VCaP (cell line): ENCODE data around the gene SCN2A.
"Not testable (repeated sequence)": the region's sequence is repeated elsewhere in the genome, so short reads cannot be mapped to it uniquely, and the experiment has no call there.

Source experiments
- H3K27ac ChIP-seq: fragments of 450-650 bp; 2 replicates; pipeline ENCODE4 v1.5.1; 2017
- CTCF ChIP-seq: fragments of 450-650 bp; conservative IDR thresholded peaks from 2 replicates; pipeline ENCODE4 v1.5.1; 2017; ENCODE audit warnings: mild to moderate bottlenecking, moderate library complexity

The SCN2A gene

GRCh38 chr2:165251366-165251765 is 12.2 kb downstream of the SCN2A start:
- no peak for TF ChIP-seq CTCF
- no peak overlapping the region for H3K27ac ChIP-seq

- TF ChIP-seq CTCF = no peak
Observed at GRCh38 chr2:165253178-165253577, 14.0 kb downstream of the SCN2A start.

DNA sequence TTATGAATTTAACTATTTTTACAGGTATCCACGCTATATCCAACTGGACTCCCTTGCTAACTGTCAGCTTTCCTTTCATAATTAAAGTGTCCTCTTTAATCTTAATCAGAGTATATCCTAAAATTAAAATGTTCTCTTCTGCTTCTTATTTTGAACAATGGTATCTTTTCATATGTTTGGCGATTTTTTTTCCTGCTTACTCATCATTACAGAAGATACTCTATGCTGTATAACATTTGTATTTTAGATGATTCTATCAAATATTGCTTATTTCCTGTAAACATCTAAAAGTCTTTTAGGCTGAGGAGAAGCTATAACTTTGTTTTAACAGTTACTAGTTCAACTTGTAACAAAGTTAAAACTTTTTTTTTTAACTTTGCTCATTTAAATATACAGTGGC is 17.4 kb downstream of the SCN2A start:
- H3K27ac ChIP-seq = no peak overlapping the region
- TF ChIP-seq CTCF = no peak

More at GRCh38 chr2:165253178-165253577, 14.0 kb downstream of the SCN2A start:
- no peak overlapping the region for H3K27ac ChIP-seq

GRCh38 chr2:165260347-165260746 is 21.1 kb downstream of the SCN2A start:
- not testable (repeated sequence) for H3K27ac ChIP-seq

GRCh38 chr2:165268754-165269153 is 29.5 kb downstream of the SCN2A start:
- H3K27ac ChIP-seq = no peak overlapping the region
- no peak for TF ChIP-seq CTCF

- no peak overlapping the region for H3K27ac ChIP-seq
- TF ChIP-seq CTCF = no peak
Observed at GRCh38 chr2:165273176-165273575, 34.0 kb downstream of the SCN2A start.

GRCh38 chr2:165274698-165275097 is 35.5 kb downstream of the SCN2A start:
- H3K27ac ChIP-seq = no peak overlapping the region
- TF ChIP-seq CTCF = no peak

DNA sequence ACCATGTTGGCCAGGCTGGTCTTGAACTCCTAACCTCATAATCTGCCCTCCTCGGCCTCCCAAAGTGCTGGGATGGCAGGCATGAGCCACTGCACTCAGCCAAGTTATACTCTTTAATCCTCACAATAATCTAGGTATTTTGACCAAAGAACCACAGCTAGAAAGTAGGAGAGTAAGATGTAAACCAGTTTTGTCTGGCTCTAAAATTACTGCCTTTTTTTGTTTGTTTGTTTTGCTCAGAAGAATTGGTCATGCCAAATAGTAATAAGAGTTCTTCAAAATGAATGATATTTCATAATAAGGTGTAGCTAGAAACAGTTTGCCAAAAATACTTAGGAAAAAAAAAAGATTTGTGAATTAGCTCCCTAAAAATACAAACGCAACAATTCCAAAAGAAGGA is 36.7 kb downstream of the SCN2A start:
- H3K27ac ChIP-seq = no peak overlapping the region
- TF ChIP-seq CTCF = no peak
